MM.1S (cell line): ENCODE measurements around the gene PRTN3.

ENCODE experiments used
- DNase-seq: peaks from one replicate; pipeline ENCODE4 v3.0.0-alpha.2; 2015
- H2AFZ ChIP-seq: fragments of 300-600 bp; sonication (generic); 2 replicates; pipeline ENCODE4 v1.6.0; 2016; ENCODE audit warnings: antibody characterized with exemption, low read length
- H3F3A ChIP-seq: fragments of 300-600 bp; sonication (generic); 2 replicates; pipeline ENCODE4 v1.6.1; 2016; ENCODE audit warnings: mild to moderate bottlenecking, antibody characterized with exemption, low read length, moderate library complexity, mixed read lengths; ENCODE audit not compliant: insufficient read depth
- H3K27ac ChIP-seq: fragments of 300-600 bp; sonication (generic); 2 replicates; pipeline ENCODE4 v1.5.1; 2016; ENCODE audit warnings: mild to moderate bottlenecking, low read length
- H3K27me3 ChIP-seq: fragments of 300-600 bp; sonication (generic); replicated peaks from 2 replicates; pipeline ENCODE4 v1.6.0; 2016; ENCODE audit warnings: low read length; ENCODE audit not compliant: insufficient read depth
- H3K36me3 ChIP-seq: fragments of 300-600 bp; sonication (generic); replicated peaks from 2 replicates; pipeline ENCODE4 v1.6.1; 2016; ENCODE audit warnings: mild to moderate bottlenecking, low read length, mixed read lengths; ENCODE audit not compliant: insufficient read depth
- H3K4me1 ChIP-seq: fragments of 300-600 bp; sonication (generic); 2 replicates; pipeline ENCODE4 v1.6.1; 2016; ENCODE audit warnings: low read length, mixed read lengths
- H3K4me2 ChIP-seq: fragments of 300-600 bp; sonication (generic); 2 replicates; pipeline ENCODE4 v1.6.0; 2016; ENCODE audit warnings: low read depth, low read length
- H3K4me3 ChIP-seq: fragments of 300-600 bp; sonication (generic); 2 replicates; pipeline ENCODE4 v1.5.1; 2016; ENCODE audit warnings: low read length, mixed read lengths
- H3K79me2 ChIP-seq: fragments of 300-600 bp; sonication (generic); 2 replicates; pipeline ENCODE4 v1.6.1; 2016; ENCODE audit warnings: mixed run types, low read length, mixed read lengths
- H3K9ac ChIP-seq: fragments of 300-600 bp; sonication (generic); 2 replicates; pipeline ENCODE4 v1.6.1; 2016; ENCODE audit warnings: low read length, mixed read lengths
- H3K9me2 ChIP-seq: fragments of 300-600 bp; sonication (generic); replicated peaks from 2 replicates; pipeline ENCODE4 v1.6.1; 2016; ENCODE audit warnings: mild to moderate bottlenecking, low read length, mixed read lengths; ENCODE audit not compliant: insufficient read depth
- H3K9me3 ChIP-seq: fragments of 300-600 bp; sonication (generic); replicated peaks from 2 replicates; pipeline ENCODE4 v1.6.1; 2016; ENCODE audit warnings: mild to moderate bottlenecking, low read length, mixed read lengths; ENCODE audit not compliant: insufficient read depth
- H4K20me1 ChIP-seq: fragments of 300-600 bp; sonication (generic); 2 replicates; pipeline ENCODE4 v1.6.1; 2016; ENCODE audit warnings: mild to moderate bottlenecking, low read length, moderate library complexity, mixed read lengths; ENCODE audit not compliant: insufficient read depth
- EZH2 ChIP-seq: fragments of 300-600 bp; sonication (generic); optimal IDR thresholded peaks from 2 replicates; pipeline ENCODE3; 2017; ENCODE audit warnings: low read depth, mild to moderate bottlenecking, antibody characterized with exemption, low read length, mixed read lengths
- EZH2phosphoT487 ChIP-seq: fragments of 300-600 bp; sonication (generic); IDR thresholded peaks from 2 replicates; pipeline ENCODE4 v1.6.1; 2018; ENCODE audit warnings: antibody characterized with exemption, low read length
- TF ChIP-seq, protein P1 (sequence below): fragments of 300-600 bp; sonication (generic); IDR thresholded peaks from 2 replicates; pipeline ENCODE4 v1.5.1; 2016; ENCODE audit warnings: antibody characterized with exemption, low read length, mixed read lengths

Gene PRTN3

DNA sequence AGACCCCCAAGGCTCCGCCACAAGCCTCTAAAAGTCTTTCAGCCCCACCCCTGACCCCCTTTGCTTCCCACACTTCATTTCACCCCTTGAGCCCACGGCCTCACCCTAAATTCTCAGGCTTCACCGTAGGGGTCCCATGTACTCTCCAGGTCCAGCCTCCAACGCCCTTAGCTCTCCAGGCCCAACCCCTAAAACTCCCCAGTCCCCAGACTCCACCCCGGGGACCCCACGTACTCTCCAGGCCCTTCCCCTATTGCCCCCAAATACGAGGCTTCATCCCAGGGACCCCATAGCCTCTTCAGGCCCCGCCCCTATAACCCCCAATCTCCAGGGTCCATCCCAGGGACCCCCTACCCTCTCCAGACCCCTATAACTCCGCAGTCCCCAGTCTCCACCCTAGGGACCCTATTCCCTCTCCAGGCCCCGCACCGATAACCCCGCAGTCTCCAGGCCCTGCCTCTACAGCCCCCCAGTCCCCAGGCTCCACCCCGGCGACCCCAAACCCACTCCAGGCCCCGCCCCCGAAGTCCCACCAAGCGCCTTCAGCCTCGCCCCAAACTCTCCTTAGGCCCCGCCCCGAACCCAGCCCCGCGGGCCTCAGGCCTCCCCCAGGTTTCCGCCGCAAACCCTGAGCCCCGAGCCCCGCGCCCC, 51.6 kb downstream of the PRTN3 start:
- no peaks in the 10 kb centered on the region; the same call in 1 of the 2 replicates for H4K20me1 ChIP-seq
- peak overlapping the region; percentile 94 for H3K4me3 ChIP-seq
- no peaks in the 10 kb centered on the region for H3K36me3 ChIP-seq
- TF ChIP-seq EZH2phosphoT487 (no peak), EZH2 (no peak)
- TF ChIP-seq, protein P1, sequence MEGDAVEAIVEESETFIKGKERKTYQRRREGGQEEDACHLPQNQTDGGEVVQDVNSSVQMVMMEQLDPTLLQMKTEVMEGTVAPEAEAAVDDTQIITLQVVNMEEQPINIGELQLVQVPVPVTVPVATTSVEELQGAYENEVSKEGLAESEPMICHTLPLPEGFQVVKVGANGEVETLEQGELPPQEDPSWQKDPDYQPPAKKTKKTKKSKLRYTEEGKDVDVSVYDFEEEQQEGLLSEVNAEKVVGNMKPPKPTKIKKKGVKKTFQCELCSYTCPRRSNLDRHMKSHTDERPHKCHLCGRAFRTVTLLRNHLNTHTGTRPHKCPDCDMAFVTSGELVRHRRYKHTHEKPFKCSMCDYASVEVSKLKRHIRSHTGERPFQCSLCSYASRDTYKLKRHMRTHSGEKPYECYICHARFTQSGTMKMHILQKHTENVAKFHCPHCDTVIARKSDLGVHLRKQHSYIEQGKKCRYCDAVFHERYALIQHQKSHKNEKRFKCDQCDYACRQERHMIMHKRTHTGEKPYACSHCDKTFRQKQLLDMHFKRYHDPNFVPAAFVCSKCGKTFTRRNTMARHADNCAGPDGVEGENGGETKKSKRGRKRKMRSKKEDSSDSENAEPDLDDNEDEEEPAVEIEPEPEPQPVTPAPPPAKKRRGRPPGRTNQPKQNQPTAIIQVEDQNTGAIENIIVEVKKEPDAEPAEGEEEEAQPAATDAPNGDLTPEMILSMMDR, result no peak
- H3K9ac ChIP-seq, result peak overlapping the region; percentile 93
- no peaks in the 10 kb centered on the region for H3K4me1 ChIP-seq
- H3K9me3 ChIP-seq, result no peaks in the 10 kb centered on the region
- H3K4me2 ChIP-seq, result peak overlapping the region; percentile 74
- H3K79me2 ChIP-seq, result peaks cover 31% of the 10 kb centered on the region
- H3K27ac ChIP-seq, result no peak overlapping the region
- peak overlapping the region; percentile 49; the same call in 1 of the 2 replicates for H2AFZ ChIP-seq
- no peaks in the 10 kb centered on the region for H3K27me3 ChIP-seq
- no peaks in the 10 kb centered on the region for H3K9me2 ChIP-seq
- peak; percentile 37 for DNase-seq
- no peaks in the 10 kb centered on the region for H3F3A ChIP-seq

DNA sequence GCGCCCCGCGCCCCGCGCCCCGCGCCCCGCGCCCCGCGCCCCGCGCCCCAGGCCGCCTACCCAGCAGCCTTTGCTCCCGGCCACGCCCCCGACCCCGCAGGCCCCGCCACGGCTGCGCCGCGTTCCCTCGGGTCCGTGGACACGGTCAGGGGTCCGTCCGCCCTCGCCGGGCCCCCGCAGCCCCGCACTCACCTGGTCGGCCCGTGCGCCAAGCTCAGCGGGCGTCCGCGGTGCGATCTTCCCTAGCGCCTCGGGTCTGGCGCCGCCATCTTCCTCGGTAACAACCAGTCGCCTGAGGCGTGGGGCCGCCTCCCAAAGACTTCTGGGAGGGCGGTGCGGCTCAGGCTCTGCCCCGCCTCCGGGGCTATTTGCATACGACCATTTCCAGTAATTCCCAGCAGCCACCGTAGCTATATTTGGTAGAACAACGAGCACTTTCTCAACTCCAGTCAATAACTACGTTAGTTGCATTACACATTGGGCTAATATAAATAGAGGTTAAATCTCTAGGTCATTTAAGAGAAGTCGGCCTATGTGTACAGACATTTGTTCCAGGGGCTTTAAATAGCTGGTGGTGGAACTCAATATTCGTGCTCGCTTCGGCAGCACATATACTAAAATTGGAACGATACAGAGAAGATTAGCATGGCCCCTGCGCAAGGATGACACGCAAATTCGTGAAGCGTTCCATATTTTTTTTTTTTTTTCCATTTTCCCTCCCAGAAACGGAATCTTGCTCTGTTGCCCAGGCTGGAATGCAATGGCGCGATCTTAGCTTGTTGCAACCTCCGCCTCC, 52.3 kb downstream of the PRTN3 start, which contains the start of the genes MED16 and RNU6-9:
Gene MED16, minus strand, starts transcription at position 294 of the 796 bp plus-strand sequence. CDS start 2,056 bp downstream, outside the sequence.
Gene RNU6-9, plus strand, starts transcription at position 591 of the 796 bp plus-strand sequence.
- peak within 1 kb of the TSS; percentile 93 for H3K9ac ChIP-seq
- H3K79me2 ChIP-seq, result peaks cover 31% of the 10 kb centered on the region
- peak within 1 kb of the TSS; percentile 74 for H3K4me2 ChIP-seq
- DNase-seq, result peak; percentile 96
- H4K20me1 ChIP-seq, result no peaks in the 10 kb centered on the region; the same call in 1 of the 2 replicates
- H3K27me3 ChIP-seq, result no peaks in the 10 kb centered on the region
- H3K4me1 ChIP-seq, result no peaks in the 10 kb centered on the region
- peak within 1 kb of the TSS; percentile 67 for H3K27ac ChIP-seq
- no peak for TF ChIP-seq EZH2phosphoT487
- TF ChIP-seq EZH2, result no peak
- TF ChIP-seq, protein P1, result no peak
- no peaks in the 10 kb centered on the region for H3K9me2 ChIP-seq
- H2AFZ ChIP-seq, result peak within 1 kb of the TSS; percentile 85
- H3K4me3 ChIP-seq, result peak within 1 kb of the TSS; percentile 94
- no peaks in the 10 kb centered on the region for H3K9me3 ChIP-seq
- no peaks in the 10 kb centered on the region for H3K36me3 ChIP-seq
- no peaks in the 10 kb centered on the region for H3F3A ChIP-seq

- no peaks in the 10 kb centered on the region for H3K27me3 ChIP-seq
- H4K20me1 ChIP-seq, result no peaks in the 10 kb centered on the region
- no peak for DNase-seq
- TF ChIP-seq EZH2phosphoT487 (no peak), EZH2 (no peak)
- TF ChIP-seq, protein P1, result no peak
- H3K9me3 ChIP-seq, result no peaks in the 10 kb centered on the region
- H3K9ac ChIP-seq, result no peak overlapping the region
- no peaks in the 10 kb centered on the region for H3F3A ChIP-seq
- H3K27ac ChIP-seq, result no peak overlapping the region
- no peaks in the 10 kb centered on the region for H3K4me1 ChIP-seq
- H3K9me2 ChIP-seq, result no peaks in the 10 kb centered on the region
- H3K4me2 ChIP-seq, result no peak overlapping the region
- no peak overlapping the region for H2AFZ ChIP-seq
- peaks cover 10% of the 10 kb centered on the region for H3K79me2 ChIP-seq
- H3K4me3 ChIP-seq, result no peak overlapping the region
- H3K36me3 ChIP-seq, result no peaks in the 10 kb centered on the region
Measured at GRCh38 chr19:896434-896833, 55.6 kb downstream of the PRTN3 start.
